ENCODE data around the gene SLU7. TPM values are rescaled to one million over a fixed set of nuclear protein-coding genes. Genes with fewer than 3 reads are reported as not detected.

Gene SLU7
- total RNA-seq, 4 donors from 2014 or later = 26.6 to 90.0 (median 52.4) TPM

DNA sequence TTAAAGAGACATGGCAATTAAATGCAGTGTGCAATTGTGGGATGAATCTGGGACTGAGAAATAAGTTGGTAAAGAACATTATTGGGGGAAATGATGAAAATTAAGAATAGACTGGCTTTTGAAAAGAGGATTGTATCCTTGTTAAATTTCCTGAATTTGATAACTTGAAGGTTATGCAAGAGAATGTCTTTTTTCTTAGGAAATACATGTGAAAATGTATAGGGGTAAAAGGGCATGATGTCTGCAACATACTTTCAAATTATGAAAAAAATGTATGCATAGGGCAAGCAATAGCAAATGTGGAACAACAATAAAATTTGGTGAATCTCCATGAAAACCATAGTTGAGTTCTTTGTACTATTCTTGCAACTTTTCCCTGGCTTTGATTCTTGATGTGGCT is 26.9 kb upstream of the SLU7 start:
- Histone ChIP-seq H3K4me3 (no peak overlapping the region), H3K27me3 (no peaks in the 10 kb centered on the region), H3K4me1 (no peaks in the 10 kb centered on the region), H3K9me3 (no peaks in the 10 kb centered on the region), H3K36me3 (no peaks in the 10 kb centered on the region), H3K27ac (no peak overlapping the region)
- intact Hi-C loops (cut with DNase I; ENCODE audit: low total_unique reads) = no loop called here
- TF ChIP-seq CTCF (IDR thresholded peaks at IDR 0.05) (no peak), POLR2A (IDR thresholded peaks at IDR 0.05) (no peak)
- no peak for DNase-seq

GRCh38 chr5:160445132-160445531 is 26.3 kb upstream of the SLU7 start:
- no peaks in the 10 kb centered on the region for H3K27me3 ChIP-seq
- H3K4me1 ChIP-seq = no peaks in the 10 kb centered on the region
- intact Hi-C loops (cut with DNase I; ENCODE audit: low total_unique reads) = no loop called here
- no peak for DNase-seq
- H3K9me3 ChIP-seq = no peaks in the 10 kb centered on the region
- no peaks in the 10 kb centered on the region for H3K36me3 ChIP-seq
- no peak overlapping the region for H3K27ac ChIP-seq
- no peak overlapping the region for H3K4me3 ChIP-seq
- TF ChIP-seq POLR2A (IDR thresholded peaks at IDR 0.05) = no peak
- TF ChIP-seq CTCF (IDR thresholded peaks at IDR 0.05) = no peak

GRCh38 chr5:160444407-160444806 is 25.5 kb upstream of the SLU7 start:
- H3K9me3 ChIP-seq = no peaks in the 10 kb centered on the region
- no peaks in the 10 kb centered on the region for H3K27me3 ChIP-seq
- H3K4me1 ChIP-seq = no peaks in the 10 kb centered on the region
- TF ChIP-seq CTCF (IDR thresholded peaks at IDR 0.05) (no peak), POLR2A (IDR thresholded peaks at IDR 0.05) (no peak)
- no peak for DNase-seq
- intact Hi-C loops (cut with DNase I; ENCODE audit: low total_unique reads) = no loop called here
- no peak overlapping the region for H3K4me3 ChIP-seq
- no peaks in the 10 kb centered on the region for H3K36me3 ChIP-seq
- H3K27ac ChIP-seq = no peak overlapping the region

DNA sequence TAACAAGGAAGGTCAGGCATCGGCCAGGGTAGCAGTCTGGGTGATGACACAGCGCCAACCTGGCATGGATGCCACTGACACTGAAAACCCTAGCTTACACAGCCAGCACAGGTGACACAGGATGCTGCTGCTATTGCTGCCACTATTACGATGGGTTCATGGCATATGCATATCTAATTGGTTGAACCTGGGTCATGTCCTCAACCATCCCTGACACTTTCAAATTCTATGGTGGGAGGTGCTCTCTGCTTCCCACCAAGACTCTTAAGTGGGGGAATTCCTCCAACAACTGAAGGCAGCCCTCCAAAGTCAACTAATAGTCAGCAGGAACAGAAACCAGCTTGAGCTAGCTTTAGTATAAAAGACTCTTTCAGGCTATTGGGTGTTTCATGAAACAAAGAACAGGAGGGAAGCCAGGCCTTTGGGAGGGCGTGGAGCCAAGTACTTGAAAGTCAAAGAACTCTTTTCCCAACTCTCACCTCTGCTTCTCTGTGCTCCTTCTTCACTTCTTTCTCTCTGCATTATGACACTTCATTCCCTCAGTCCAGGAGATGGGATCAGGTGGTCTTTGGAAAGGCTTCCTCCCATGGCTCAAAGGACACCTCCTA is 24.0 kb upstream of the SLU7 start:
- Histone ChIP-seq H3K4me1 (no peaks in the 10 kb centered on the region), H3K27ac (no peak overlapping the region), H3K9me3 (no peaks in the 10 kb centered on the region), H3K4me3 (no peak overlapping the region), H3K36me3 (no peaks in the 10 kb centered on the region), H3K27me3 (no peaks in the 10 kb centered on the region)
- TF ChIP-seq CTCF (IDR thresholded peaks at IDR 0.05) (no peak), POLR2A (IDR thresholded peaks at IDR 0.05) (no peak)
- DNase-seq = no peak
- intact Hi-C loops (cut with DNase I; ENCODE audit: low total_unique reads) = no loop called here

- TF ChIP-seq CTCF (IDR thresholded peaks at IDR 0.05) = no peak
- no peak for TF ChIP-seq POLR2A (IDR thresholded peaks at IDR 0.05)
Measured at GRCh38 chr5:160441311-160441781, 22.5 kb upstream of the SLU7 start.

More at GRCh38 chr5:160441311-160441781, 22.5 kb upstream of the SLU7 start:
- Histone ChIP-seq H3K36me3 (no peaks in the 10 kb centered on the region), H3K4me1 (no peaks in the 10 kb centered on the region), H3K9me3 (no peaks in the 10 kb centered on the region), H3K27me3 (no peaks in the 10 kb centered on the region), H3K4me3 (no peak overlapping the region), H3K27ac (no peak overlapping the region)
- intact Hi-C loops (cut with DNase I; ENCODE audit: low total_unique reads) = no loop called here
- no peak for DNase-seq
